GM18868 (cell line): ENCODE results near the gene PKD1.
A peak's percentile ranks its signal among the peaks of the same experiment; 100 is the strongest.

Experiments used
- ATAC-seq: cut with Tn5 transposase; IDR thresholded peaks from one replicate; pipeline ENCODE4 v1.9.1; 2021; ENCODE audit warnings: mild to moderate bottlenecking, moderate library complexity; ENCODE audit not compliant: unreplicated experiment

The PKD1 gene

GRCh38 chr16:2056681-2057407 lies 78.9 kb downstream of the PKD1 start:
- no peak for ATAC-seq

GRCh38 chr16:2056077-2056476 lies 79.6 kb downstream of the PKD1 start:
- ATAC-seq = no peak

GRCh38 chr16:2054543-2055245 lies 81.0 kb downstream of the PKD1 start:
- ATAC-seq = no peak

- ATAC-seq = no peak
Observed at GRCh38 chr16:2053897-2054296, 81.8 kb downstream of the PKD1 start.

- no peak for ATAC-seq
Observed at GRCh38 chr16:2053211-2053610, 82.5 kb downstream of the PKD1 start.

GRCh38 chr16:2048116-2048543 lies 87.6 kb downstream of the PKD1 start:
- no peak for ATAC-seq

GRCh38 chr16:2047330-2048115 lies 88.2 kb downstream of the PKD1 start, which contains the start of the genes NTHL1 and TSC2:
NTHL1 (minus strand) TSS chr16:2047834; CDS start chr16:2047823, 11 bp downstream.
TSC2 (plus strand) TSS chr16:2047985; CDS start chr16:2048616, 631 bp downstream.
- ATAC-seq = peak; percentile 87

- no peak for ATAC-seq
Observed at GRCh38 chr16:2046893-2047329, 88.8 kb downstream of the PKD1 start.

- ATAC-seq = no peak
Observed at GRCh38 chr16:2045965-2046892, 89.5 kb downstream of the PKD1 start.

- ATAC-seq = no peak
Observed at GRCh38 chr16:2044541-2044940, 91.2 kb downstream of the PKD1 start.

- ATAC-seq = no peak
Observed at GRCh38 chr16:2043667-2044451, 91.8 kb downstream of the PKD1 start.

GRCh38 chr16:2042986-2043666 lies 92.6 kb downstream of the PKD1 start:
- ATAC-seq = no peak

- no peak for ATAC-seq
Observed at GRCh38 chr16:2042171-2042985, 93.3 kb downstream of the PKD1 start.

GRCh38 chr16:2040787-2041522 lies 94.7 kb downstream of the PKD1 start:
- no peak for ATAC-seq

- no peak for ATAC-seq
Observed at GRCh38 chr16:2040041-2040786, 95.5 kb downstream of the PKD1 start.

- ATAC-seq = no peak
Observed at GRCh38 chr16:2039274-2040031, 96.2 kb downstream of the PKD1 start.
